ENCODE measurements around the gene MPPED2.

Gene MPPED2

DNA sequence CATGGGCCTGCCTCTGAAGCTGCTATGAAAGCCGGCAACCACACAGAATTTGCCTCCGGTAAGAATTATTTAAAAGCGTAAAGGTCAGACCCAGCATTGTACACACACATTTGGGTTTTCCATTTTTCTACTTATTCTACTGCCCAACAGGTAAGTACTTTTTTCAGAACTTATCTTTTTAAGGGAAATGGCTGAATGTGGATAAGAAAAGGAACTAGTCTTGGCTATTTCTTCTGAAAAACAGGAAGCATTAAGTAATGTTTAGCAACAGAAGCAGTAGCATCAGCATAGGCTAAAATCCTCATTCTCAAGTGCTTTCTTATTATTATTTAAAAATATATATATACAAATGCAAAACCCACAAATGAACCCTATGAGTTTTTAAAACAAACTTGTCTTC lies 103.1 kb downstream of the MPPED2 start:
- no peak for DNase-seq

DNA sequence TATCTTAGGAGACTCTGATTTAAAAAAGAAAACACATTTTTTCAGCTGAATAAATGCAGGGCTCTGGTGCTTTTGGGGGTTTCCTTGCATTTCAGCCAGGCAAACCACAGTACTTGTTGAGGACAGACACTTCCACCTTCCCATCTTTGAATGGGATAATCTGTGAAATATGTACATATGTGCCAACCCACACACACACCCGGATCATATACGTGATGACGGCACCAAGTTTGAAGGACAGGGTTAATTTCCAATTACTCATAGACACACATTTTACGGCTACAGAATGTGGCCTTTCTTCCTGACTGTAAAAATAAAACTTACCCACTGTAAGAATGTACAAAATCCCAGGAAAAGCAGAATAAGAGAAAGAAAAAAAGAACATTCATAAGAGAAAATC lies 104.4 kb downstream of the MPPED2 start:
- DNase-seq: no peak

DNA sequence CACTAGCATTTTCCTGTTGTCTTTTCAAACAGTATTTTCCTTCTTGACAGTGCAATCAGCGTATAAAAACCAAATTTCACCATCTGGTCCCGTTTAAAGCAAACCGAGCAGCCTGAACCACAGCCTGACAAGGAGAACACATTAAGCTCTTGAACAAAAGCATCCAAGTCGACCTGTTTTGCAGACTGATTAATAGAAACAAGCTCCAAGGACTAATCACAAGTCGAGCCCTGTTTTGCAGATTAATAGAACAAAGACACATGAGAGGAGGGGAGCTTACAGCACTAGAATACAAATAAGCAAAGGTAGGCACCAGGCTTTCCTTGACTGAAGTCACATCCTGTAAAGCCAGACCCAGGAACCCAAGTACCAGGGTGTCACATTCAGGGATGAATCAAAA lies 104.8 kb downstream of the MPPED2 start:
- no peak for DNase-seq

DNA sequence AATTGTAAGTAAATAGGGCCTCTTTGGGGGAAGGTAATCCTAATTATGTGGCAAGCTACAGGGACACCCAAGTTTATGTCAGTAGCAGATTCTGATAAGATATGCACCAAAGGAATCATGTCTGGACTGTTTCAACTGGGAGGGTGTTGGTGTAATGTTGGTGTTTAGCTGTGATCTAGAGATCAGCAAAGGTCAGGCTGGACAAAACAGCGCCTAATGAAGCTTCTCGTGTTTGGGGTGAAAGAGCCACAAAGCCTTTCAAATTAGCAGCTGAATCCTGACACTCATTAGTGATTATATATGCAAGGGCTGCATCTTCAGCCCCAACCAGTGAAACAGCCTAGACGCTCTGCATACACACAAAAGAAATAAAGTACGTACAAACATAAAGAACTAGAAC lies 106.3 kb downstream of the MPPED2 start:
- DNase-seq: no peak

DNA sequence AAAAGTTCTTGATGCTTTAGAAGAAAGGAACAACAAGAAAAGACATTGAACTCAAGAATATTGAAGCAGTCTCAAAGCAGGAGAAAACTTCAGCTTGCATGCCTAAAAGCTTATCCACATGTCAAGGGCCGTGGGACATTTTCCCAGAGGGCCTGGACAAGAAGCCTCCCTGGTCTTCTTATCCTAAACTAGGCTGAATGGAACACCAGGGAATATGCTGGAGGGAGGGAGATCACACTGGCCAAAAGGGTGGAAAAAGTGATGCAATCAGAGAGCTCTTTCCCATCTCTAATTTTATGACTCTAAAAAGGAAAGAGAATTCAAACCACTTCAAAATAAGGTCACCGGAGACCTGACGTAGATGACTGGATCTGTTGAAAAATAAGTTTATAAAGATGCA lies 107.2 kb downstream of the MPPED2 start:
- no peak for DNase-seq

DNA sequence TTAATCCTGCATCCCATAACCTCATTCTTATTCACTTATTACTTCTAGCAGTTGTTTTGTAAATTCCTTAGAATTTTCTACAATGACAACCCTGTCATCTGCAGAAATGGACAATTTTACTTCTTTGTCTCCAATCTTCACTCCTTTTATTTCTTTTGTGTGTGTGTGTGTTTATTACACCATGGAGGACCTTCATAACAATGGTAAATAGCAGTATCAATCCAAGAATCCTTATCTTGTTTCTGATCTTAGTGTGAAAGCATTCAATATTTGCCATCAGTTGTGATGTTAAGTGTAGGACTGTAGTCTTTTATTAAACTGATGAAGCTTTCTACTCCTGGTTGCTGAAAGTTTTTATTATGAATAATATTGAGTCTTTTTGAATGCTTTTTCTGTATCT lies 109.1 kb downstream of the MPPED2 start:
- DNase-seq: no peak

DNA sequence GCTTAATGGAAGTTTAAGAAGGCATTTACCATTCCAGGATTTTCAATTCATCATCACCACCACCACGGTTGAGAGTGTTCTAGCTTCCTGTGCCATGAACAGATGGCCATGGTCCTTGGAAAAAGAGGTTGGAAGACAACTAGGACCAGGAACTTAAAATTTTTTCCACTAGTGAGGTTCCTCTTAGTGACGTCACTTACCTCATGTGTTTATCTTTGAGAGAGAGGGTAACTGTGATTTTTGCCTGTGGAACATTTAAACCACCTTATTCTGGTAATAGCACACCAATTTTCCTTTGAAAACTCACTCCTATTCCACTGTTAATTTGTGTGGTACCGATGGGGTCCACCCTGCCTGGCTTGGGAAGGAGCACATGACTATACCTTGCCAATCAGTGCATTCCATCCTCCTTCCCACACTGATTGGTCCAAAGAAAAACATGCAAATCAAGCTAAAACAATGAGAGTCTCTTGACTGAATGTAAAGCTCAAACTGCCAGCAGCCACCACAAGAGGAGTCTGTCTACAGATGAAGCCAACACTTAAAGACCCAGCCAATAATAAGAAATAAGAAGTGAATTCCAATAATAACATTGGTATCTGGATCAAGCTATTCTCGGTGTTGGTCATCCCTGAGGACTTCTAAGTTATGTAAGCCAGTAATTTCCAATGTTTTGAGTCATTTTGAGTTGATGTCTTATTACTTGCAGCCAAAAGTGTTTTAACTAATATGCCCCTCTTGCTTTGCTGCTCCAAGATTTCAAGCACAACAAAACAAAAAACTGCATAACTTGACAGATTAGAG lies 111.8 kb downstream of the MPPED2 start:
- no peak for DNase-seq

DNA sequence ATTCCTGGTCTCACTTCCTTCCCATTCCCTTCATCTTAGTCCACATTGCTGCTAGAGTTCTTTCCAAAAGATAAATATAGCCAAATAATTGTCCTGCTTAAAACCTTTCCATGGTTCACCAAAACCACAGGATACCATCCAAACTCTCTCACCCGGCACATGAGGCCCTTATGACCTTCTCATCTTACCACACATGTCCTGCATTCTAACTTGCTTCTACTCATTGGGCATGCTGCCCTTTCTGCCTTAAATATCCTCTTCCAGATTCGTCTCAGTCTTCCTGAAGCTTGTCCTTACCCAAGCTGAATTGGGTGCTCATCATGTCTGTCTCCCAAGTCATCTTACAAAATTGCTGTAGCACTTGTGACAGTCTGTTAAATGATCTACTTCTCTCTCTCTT lies 114.9 kb downstream of the MPPED2 start:
- DNase-seq: no peak

DNA sequence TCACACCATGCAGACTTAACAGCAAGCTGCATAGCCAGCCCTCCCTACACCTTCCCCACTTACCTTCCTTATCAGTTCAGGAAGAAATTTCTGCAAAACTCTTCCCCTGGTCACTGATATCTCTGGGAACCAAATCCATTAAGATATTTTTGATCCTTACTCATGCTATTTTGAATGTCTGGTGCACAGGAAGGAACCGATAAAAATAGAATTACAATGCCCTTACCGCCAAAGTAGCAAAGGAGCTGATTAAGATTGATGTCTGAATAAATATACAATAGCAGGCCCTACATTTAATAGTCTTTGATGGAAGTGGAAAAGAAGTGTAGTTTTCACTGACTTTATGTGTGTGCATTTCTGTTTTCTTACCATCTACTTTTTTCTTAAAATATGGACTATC lies 117.3 kb downstream of the MPPED2 start:
- no peak for DNase-seq

DNA sequence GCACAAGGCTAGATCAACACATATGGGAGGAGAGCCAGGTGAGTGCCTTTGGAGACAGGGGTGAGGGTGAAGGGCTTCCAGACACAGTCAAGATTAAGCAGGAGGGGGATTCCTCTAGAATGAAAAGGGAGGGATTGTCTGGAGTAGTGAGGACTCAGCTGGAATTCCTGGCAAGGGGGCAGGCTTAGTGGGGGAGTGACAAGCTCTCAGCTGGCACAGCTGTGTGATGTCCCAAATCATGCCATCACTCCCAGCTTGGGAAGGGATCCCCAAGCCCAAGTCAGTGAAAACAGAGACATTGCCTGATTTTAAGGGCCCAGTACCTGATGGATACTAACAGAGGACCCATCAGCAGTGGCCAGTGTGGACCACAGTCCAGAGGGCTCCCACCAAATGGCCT lies 119.0 kb downstream of the MPPED2 start:
- DNase-seq: no peak

DNA sequence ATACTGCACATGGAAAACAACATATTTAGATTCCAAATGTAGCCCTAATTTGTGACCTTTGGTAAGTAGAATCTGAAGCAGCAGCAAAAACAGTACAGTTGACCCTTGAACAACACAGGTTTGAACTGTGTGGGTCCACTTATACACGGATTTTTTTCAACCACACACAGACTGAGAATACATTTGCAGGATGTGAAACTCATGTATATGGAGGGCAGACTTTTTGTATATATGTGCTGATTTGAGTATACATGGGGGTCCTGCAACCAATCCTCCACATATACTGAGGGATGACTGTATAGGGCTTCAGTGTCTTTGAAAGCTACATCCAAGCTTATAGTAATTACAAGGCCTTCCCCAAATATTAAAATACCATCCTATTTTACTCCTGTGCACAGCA lies 120.5 kb downstream of the MPPED2 start:
- DNase-seq: no peak

DNA sequence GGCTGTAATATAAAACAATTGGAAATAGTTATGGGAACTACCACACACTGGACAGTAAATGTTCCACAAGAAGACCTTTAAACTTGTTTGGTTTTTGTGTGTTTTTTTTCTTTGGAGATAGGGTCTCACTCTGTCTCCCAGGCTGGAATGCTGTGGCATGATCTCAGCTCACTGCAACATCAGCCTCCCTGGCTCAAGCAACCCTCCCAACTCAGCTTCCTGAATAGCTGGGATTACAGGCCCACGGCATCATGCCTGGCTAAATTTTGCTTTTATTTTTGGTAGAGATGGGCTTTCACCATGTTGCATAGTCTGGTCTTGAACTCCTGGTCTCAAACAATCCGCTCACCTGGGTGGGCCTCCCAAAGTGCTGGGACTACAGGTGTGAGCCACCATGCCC lies 121.0 kb downstream of the MPPED2 start:
- DNase-seq: no peak

DNA sequence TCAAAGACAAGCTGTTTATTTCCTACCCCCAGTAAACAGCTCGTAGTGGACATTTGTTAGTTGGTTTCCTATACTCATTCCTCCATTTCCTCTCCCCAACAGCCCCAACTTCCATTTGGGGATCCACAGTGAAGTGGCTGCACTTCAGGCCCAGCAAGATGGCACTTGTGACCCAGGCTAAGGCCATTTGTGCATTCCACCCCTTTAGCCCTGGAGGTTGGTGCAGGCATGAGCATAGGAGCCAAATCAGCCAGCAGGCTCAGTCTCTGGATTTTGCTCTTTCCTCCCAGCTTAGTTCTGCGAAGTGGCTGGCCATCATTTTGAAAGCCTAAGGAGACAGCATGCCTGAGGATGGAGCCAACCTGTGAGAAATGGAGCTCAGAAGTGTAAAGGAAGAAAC lies 122.9 kb downstream of the MPPED2 start:
- no peak for DNase-seq

DNA sequence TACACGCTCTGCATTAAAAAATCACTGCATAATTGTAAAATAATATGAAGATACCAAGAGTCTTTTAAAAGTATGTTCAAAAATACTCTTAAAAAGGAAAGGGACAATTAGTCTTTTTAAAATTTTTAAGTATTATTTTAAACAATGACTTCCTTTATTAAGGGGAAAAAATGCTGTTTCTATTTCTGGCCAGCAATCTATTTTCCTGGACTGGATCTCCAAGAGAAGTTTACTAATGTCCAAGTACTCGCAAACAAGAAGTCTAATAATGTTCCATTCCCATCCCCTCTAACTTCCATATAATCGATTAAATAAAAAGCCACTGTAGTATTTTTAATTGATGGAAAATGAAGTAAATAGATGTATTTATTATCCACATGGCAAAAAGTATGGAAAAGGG lies 123.7 kb downstream of the MPPED2 start:
- no peak for DNase-seq

DNA sequence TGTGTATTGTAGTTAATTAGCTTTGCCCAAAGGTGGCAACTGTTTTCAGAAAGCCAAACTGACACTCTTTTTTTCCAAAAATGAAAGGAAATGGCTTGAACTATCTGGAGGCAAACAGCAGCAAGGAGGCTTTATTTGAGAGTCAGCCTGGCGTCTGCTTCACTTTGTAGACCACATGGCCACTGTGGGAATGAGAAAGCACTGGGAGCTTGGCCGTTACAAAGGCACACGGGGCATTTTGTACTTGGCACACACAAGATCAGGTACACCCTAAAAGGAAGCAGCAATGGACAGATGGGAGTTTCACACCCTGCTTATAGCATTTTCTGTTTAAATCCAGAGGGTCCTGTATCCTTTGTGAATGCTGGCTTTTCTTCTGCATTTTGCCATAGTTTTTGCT lies 126.3 kb downstream of the MPPED2 start:
- no peak for DNase-seq

DNA sequence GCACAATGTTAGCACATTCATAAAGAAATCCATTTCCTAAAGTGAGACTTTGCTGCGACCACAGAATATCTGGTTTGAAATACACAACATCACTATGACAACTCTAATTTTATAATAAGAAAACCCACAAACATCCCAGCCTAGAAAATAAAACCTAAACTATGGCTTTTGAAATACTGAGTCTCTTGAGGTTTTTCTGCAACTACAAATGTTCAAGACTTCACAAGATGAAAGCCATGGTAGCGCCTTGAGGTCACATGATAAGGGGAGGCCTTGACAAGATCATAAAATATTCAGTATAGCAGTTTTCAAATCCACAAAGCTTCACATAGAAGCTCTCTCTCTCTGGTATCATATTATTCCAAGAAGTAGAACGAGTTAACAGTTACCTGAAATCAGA lies 126.8 kb downstream of the MPPED2 start:
- DNase-seq: no peak

DNA sequence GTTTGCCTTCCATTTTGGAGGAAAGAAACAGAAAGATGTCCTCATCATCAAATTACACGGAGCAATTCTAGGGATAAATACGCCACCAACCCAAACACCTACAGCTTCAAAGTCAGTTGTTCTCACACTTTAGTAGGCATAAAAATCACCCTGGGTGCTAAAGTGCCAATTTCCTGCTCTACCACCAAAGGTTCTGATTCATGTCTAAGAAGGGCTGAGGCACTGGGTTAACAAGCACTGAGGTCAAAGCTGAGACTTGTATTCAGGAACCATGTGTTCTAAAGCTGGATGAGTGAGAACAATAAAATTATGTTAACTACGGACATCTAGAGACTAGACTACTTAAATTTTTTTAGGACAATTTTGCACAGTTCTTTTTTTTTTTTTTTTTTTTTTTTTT lies 127.6 kb downstream of the MPPED2 start:
- DNase-seq: no peak

DNA sequence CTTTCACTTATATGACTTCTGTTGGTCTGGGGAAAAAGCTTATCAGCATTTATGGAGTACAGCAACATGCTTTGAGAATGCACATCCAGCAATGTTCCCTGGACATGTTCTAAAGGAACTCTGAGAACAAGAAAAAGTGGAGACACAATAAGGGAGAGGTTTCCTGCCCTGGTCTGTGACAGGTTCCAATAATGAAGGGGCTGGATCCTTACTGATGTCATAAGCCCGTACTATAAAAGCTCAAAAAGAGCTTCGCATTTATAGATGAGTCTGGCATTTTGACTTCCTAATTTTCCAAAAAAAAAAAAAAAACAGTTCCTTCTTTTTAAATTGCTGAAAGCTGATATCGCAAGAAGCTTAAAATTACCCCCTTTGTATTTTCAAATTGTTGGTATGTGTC lies 129.1 kb downstream of the MPPED2 start:
- no peak for DNase-seq

DNA sequence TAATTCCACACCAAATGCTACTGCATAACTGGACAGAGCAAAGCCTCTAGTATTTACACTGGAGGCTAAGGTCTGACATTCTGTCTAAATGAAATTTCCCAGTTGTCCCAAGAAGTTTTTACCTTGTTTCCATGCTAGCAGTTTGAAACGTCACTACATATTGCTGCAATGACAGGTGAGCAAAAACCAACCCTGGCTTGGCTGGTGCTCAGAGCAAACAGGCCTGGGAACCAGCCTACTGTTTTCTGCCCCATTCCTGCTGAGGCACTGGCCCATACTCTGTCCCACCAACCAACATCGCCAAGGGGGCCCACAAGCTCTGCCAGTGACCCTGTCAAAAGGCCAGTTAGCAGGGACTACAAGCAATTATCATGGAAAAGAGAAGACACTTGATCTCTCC lies 131.1 kb downstream of the MPPED2 start:
- DNase-seq: no peak

DNA sequence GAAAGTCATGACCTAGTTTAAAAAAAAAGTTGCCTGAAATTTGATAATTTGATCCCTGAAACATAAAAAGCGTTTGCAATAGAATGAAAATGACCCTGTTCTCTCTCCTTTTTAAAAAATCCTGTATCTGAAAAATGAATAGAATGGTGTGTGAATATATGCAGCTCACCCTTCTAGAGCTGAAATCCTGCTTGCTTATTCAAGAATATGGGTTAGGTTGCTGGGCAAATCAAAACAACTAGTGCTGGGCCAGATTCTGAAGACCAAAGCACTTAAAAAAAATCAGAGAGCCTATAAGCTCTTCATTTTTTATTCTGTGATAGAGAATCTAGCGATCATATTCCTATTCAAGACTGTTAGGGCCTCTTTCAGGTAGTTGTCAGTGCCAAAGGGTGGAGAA lies 131.6 kb downstream of the MPPED2 start:
- no peak for DNase-seq

DNA sequence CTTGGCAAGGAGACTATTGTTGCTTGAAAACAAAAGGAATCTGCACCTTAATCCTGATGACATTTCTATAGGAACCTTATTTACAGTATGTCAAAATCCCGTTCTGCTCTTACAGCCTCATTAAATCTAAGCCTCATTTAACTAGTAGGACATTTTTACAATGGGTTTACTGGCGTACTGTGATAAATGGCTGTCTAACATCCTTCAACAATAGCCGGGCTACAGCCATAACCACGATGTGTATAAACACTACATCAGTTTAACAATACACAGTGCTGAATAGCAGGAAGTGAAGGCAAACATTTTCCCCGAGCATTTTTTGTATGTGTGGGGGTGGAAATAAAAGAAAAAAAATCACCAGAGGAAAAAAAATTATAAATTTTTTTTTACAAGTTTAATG lies 132.0 kb downstream of the MPPED2 start:
- no peak for DNase-seq

DNA sequence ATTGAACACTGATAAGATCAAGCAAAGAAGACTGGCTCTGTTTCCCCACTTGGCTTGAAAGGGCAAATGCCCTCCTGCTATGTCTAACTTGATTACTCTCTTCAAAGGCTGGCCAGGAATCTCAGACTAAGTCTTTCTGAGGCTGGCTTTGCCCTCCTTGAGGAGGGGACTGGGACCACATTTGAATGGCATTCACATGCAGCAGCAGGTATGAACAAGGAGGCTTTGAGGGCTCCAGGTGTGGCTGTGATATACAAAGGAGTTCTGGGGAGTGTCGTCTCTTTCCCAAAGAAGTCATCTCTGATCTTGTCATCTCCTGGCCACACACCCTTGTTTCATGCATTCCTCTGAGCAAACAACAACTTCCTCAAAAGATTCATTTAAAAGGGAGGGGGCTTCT lies 132.4 kb downstream of the MPPED2 start:
- DNase-seq: no peak

DNA sequence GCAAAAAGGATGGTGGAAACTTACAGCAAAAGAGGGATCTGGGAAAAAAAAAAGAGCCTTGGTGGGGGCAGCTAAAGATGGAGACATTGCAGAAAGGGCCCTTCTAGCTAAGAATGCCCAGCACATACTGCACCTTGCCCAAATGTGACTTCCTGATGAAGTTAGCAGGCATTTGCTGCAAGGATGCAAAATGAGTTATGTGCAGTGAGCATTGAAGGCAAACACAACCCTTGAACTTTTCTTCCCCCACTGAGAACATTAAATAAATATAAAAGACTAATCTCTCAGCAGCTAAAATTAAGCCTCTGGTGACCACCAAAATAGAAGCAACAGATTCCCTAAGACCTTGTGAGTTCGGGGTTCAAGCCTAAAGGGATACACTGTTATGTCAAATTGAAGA lies 133.3 kb downstream of the MPPED2 start:
- no peak for DNase-seq

DNA sequence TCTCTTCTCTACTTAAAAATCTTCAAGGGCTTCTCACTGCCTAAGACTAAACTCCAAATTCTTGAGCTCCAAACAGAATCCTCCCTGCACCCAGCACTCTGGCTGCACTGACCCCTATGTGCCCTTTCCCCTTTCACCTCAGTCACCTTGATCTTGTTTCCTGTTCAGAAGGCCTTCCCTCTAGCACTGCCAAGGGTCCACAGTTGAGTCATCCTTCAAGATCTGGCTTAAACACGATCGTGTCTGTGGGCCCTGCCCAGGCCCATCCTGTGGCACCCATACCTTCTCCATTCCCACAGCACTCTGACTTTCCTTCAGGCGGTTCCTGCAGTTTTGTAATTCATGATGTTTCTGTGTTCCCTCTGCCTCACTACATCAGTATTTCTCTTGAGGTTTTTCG lies 134.0 kb downstream of the MPPED2 start:
- DNase-seq: no peak

DNA sequence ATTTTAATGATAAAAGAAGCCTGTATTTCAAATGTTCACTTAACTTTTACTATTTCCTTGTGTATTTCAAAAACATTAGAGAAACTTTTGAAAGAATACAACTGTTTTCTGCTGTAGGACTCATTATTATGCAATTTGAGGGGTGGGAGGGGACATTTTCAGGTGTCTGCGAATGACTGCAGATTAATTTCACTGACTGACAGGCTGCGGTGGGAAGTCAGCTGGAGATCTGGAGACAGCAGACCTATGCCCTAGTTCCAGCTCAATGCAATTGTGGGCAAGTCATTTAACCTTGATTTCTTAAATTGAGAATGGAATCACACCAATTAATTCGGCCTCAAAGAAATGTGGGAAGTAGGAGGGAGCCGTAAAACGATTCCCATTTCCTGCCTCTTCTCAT lies 134.5 kb downstream of the MPPED2 start:
- no peak for DNase-seq

DNA sequence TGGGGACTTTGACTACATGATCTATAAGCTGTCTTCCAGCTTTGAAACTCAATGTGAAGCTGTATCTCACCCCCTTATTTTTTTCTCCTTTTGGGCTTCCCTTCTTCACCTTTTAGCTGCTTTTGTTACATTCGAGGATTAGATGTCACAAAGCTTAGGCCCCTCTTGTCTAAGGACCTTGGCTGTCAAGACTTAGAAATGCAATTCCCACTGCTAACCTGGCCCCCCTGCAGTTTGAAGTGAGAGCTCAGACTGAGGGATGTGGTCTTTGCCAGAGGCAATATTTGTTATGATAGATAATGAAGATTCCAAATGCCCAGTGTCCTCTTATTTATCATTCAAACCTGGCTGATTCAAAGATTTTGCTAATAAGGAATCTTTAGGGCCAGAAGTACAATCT lies 135.0 kb downstream of the MPPED2 start:
- DNase-seq: no peak
